GM23338 (cell line): ENCODE measurements around the gene TTC3. TPM values are rescaled to one million over a fixed set of nuclear protein-coding genes. Genes with fewer than 3 reads are reported as not detected.

Experiments
- ATAC-seq: fragments of 200-7000 bp; cut with Tn5 transposase; 3 replicates; pipeline ENCODE4 v1.9.1; 2020
- DNase-seq: peaks from one replicate; pipeline ENCODE4 v3.0.0-alpha.2; 2015; ENCODE audit warnings: low spot score
- H2AFZ ChIP-seq: fragments of 200-600 bp; sonication (generic); 2 replicates; pipeline ENCODE4 v1.8.0; 2016; ENCODE audit warnings: antibody characterized with exemption, mild to moderate bottlenecking, moderate library complexity
- H3F3A ChIP-seq: fragments of 200-600 bp; sonication (generic); replicated peaks from 2 replicates; pipeline ENCODE4 v1.8.0; 2017; ENCODE audit warnings: antibody characterized with exemption, mixed run types, low read depth
- H3K27ac ChIP-seq: fragments of 200-600 bp; sonication (generic); 2 replicates; pipeline ENCODE4 v1.6.1; 2016; ENCODE audit warnings: low read depth
- H3K27me3 ChIP-seq: fragments of 200-600 bp; sonication (generic); 2 replicates; pipeline ENCODE4 v1.8.0; 2016; ENCODE audit warnings: mild to moderate bottlenecking, mixed run types, moderate library complexity; ENCODE audit not compliant: insufficient read depth
- H3K36me3 ChIP-seq: fragments of 200-600 bp; sonication (generic); 2 replicates; pipeline ENCODE4 v1.8.0; 2016; ENCODE audit warnings: mild to moderate bottlenecking; ENCODE audit not compliant: insufficient read depth
- H3K4me1 ChIP-seq: fragments of 200-600 bp; sonication (generic); 2 replicates; pipeline ENCODE4 v1.8.0; 2016; ENCODE audit warnings: mild to moderate bottlenecking, moderate library complexity; ENCODE audit not compliant: insufficient read depth
- H3K4me2 ChIP-seq: fragments of 200-600 bp; sonication (generic); 2 replicates; pipeline ENCODE4 v1.7.1; 2017; ENCODE audit warnings: mixed run types
- H3K4me3 ChIP-seq: fragments of 200-600 bp; sonication (generic); 2 replicates; pipeline ENCODE4 v1.6.1; 2016; ENCODE audit warnings: mixed run types
- H3K79me2 ChIP-seq: fragments of 200-600 bp; sonication (generic); replicated peaks from 2 replicates; pipeline ENCODE4 v1.8.0; 2017; ENCODE audit warnings: mild to moderate bottlenecking; ENCODE audit not compliant: insufficient read depth
- H3K9me2 ChIP-seq: fragments of 200-600 bp; sonication (generic); 2 replicates; pipeline ENCODE4 v1.8.0; 2017; ENCODE audit not compliant: insufficient read depth
- H4K20me1 ChIP-seq: fragments of 200-600 bp; sonication (generic); replicated peaks from 2 replicates; pipeline ENCODE4 v1.8.0; 2017; ENCODE audit warnings: mild to moderate bottlenecking; ENCODE audit not compliant: insufficient read depth
- H3K27ac Mint-ChIP-seq: 2 replicates; pipeline ENCODE4 v1.8.0; 2020; ENCODE audit warnings: inconsistent platforms, mild to moderate bottlenecking, moderate library complexity, mixed read lengths
- H3K27me3 Mint-ChIP-seq: 3 replicates; pipeline ENCODE4 v1.8.0; 2022; ENCODE audit warnings: low read depth, mild to moderate bottlenecking, moderate library complexity, mixed read lengths, inconsistent platforms; ENCODE audit not compliant: insufficient read depth, poor library complexity
- H3K36me3 Mint-ChIP-seq: 3 replicates; pipeline ENCODE4 v1.8.0; 2021; ENCODE audit warnings: low read depth, mild to moderate bottlenecking, inconsistent platforms, moderate library complexity, mixed read lengths
- H3K4me1 Mint-ChIP-seq: 3 replicates; pipeline ENCODE4 v1.8.0; 2020; ENCODE audit warnings: mild to moderate bottlenecking, inconsistent platforms, mixed read lengths
- H3K4me3 Mint-ChIP-seq: 3 replicates; pipeline ENCODE4 v1.8.0; 2021; ENCODE audit warnings: moderate library complexity, mild to moderate bottlenecking, inconsistent platforms, mixed read lengths
- H3K9me3 Mint-ChIP-seq: 3 replicates; pipeline ENCODE4 v1.8.0; 2020; ENCODE audit warnings: moderate library complexity, mild to moderate bottlenecking, inconsistent platforms, mixed read lengths
- CREB1 ChIP-seq: fragments of 250-450 bp; sonication (Bioruptor Pico); IDR thresholded peaks from 2 replicates; pipeline ENCODE4 v1.5.0; 2020; ENCODE audit warnings: low read depth, mild to moderate bottlenecking, moderate library complexity
- ETS1 ChIP-seq: IDR thresholded peaks from 2 replicates; pipeline ENCODE4 v1.6.1; 2016; ENCODE audit warnings: antibody characterized with exemption
- EZH2 ChIP-seq: fragments of 200-600 bp; sonication (generic); IDR thresholded peaks from one replicate; pipeline ENCODE4 v1.8.0; 2017; ENCODE audit warnings: antibody characterized with exemption, mild to moderate bottlenecking, low read depth; ENCODE audit not compliant: unreplicated experiment
- EZH2phosphoT487 ChIP-seq: fragments of 200-600 bp; sonication (generic); IDR thresholded peaks from one replicate; pipeline ENCODE4 v1.8.1; 2018; ENCODE audit warnings: antibody characterized with exemption; ENCODE audit not compliant: unreplicated experiment
- NANOG ChIP-seq: IDR thresholded peaks from 2 replicates; pipeline ENCODE4 v1.6.1; 2016; ENCODE audit warnings: antibody characterized with exemption, borderline replicate concordance
- POLR2AphosphoS5 ChIP-seq: IDR thresholded peaks from 2 replicates; pipeline ENCODE4 v1.6.1; 2016; ENCODE audit warnings: antibody characterized with exemption, low read depth
- REST ChIP-seq: IDR thresholded peaks from one replicate; pipeline ENCODE4 v1.6.1; 2018; ENCODE audit warnings: antibody characterized with exemption; ENCODE audit not compliant: unreplicated experiment
- STAT1 ChIP-seq: IDR thresholded peaks from one replicate; pipeline ENCODE4 v1.6.1; 2016; ENCODE audit warnings: antibody characterized with exemption; ENCODE audit not compliant: unreplicated experiment
- ZNF331 ChIP-seq: fragments of 250-450 bp; sonication (Bioruptor Pico); IDR thresholded peaks from 2 replicates; pipeline ENCODE4 v1.5.0; 2020; ENCODE audit warnings: low read depth, mild to moderate bottlenecking, moderate library complexity
- ZNF462 ChIP-seq: fragments of 250-450 bp; sonication (Bioruptor Pico); IDR thresholded peaks from 2 replicates; pipeline ENCODE4 v1.5.0; 2020; ENCODE audit warnings: mild to moderate bottlenecking, moderate library complexity
- polyA plus RNA-seq: library from polyadenylated mRNA; unstranded; fragments of >200 nt; fragmentation: Nextera tagmentation; extraction: Ambion mirVana; gene quantifications from 2 replicates; pipeline ENCODE4 v1.2.1, GENCODE V29; 2016
- total RNA-seq: library from RNA; depleted of rRNA; stranded (reverse); fragments of >200 nt; shearing (Covaris generic); gene quantifications from 2 replicates; pipeline ENCODE4 v1.2.3, GENCODE V29; 2014

The TTC3 gene
- total and polyA plus RNA-seq, 2 experiments from 2014 or later = 28.9 to 48.6 TPM

- TF ChIP-seq ETS1 (no peak), EZH2 (no peak), REST (no peak)
Measured at GRCh38 chr21:37039411-37040075, 33.5 kb upstream of the TTC3 start (continued).

DNA sequence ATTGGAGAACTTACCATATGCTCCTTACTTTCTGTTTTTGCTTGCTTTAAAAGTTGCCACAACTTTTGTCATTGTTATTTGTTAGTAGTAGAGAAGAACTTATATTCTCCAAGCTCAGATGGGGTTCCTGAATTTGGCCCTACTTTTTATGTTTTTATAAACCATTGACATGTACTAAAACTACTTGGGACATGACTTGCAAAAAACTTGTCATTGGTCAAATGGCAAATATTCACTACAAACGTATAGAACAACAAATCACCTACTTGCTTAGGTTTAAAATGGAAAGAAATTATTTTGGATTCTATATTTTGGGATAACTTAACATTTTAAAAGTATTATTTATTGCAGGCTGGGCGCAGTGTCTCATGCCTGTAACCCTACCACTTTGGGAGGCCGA, 32.8 kb upstream of the TTC3 start:
- Histone ChIP-seq H4K20me1 (no peaks in the 10 kb centered on the region), H2AFZ (no peak overlapping the region), H3K27me3 (peaks cover 56% of the 10 kb centered on the region), H3K4me2 (no peak overlapping the region), H3K27ac (no peak overlapping the region), H3K36me3 (no peaks in the 10 kb centered on the region), H3K79me2 (no peaks in the 10 kb centered on the region), H3K9me2 (no peaks in the 10 kb centered on the region), H3K4me1 (peaks cover 4% of the 10 kb centered on the region; the same call in 1 of the 2 replicates), H3K4me3 (no peak overlapping the region), H3F3A (no peaks in the 10 kb centered on the region)
- no peak for TF ChIP-seq POLR2AphosphoS5
- no peak for TF ChIP-seq CREB1 (CRISPR knock-in tag)
- TF ChIP-seq NANOG = no peak
- no peak for TF ChIP-seq ZNF462 (CRISPR knock-in tag)
- no peak for TF ChIP-seq STAT1
- no peak for TF ChIP-seq EZH2
- TF ChIP-seq ZNF331 (CRISPR knock-in tag) = no peak
- TF ChIP-seq REST = no peak
- no peak for TF ChIP-seq EZH2phosphoT487
- Mint-ChIP-seq H3K9me3 (no peaks in the 10 kb centered on the region), H3K36me3 (no peaks in the 10 kb centered on the region), H3K27ac (no peak overlapping the region), H3K27me3 (peaks cover 31% of the 10 kb centered on the region), H3K4me3 (no peak overlapping the region), H3K4me1 (peaks cover 12% of the 10 kb centered on the region)
- DNase-seq (no peak), ATAC-seq (no peak)
